Neural progenitor cell (in vitro differentiated cells): Measurements from ENCODE around the gene OR4A15. TPM values are rescaled to one million over a fixed set of nuclear protein-coding genes. Genes with fewer than 3 reads are reported as not detected.

ENCODE experiments used
- DNase-seq: peaks from one replicate; pipeline ENCODE4 v3.0.0-alpha.2; 2016; ENCODE audit warnings: low spot score
- H2AFZ ChIP-seq: fragments of 200-600 bp; sonication (generic); replicated peaks from 2 replicates; pipeline ENCODE4 v1.6.1; 2016; ENCODE audit warnings: antibody characterized with exemption
- H3F3A ChIP-seq: fragments of 200-600 bp; sonication (generic); 2 replicates; pipeline ENCODE4 v1.6.1; 2016; ENCODE audit warnings: antibody characterized with exemption, low read depth
- H3K27ac ChIP-seq: fragments of 200-600 bp; sonication (generic); 2 replicates; pipeline ENCODE4 v1.5.1; 2016; ENCODE audit warnings: mild to moderate bottlenecking
- H3K27me3 ChIP-seq: fragments of 200-600 bp; sonication (generic); 2 replicates; pipeline ENCODE4 v1.6.1; 2016; ENCODE audit warnings: mild to moderate bottlenecking, moderate library complexity
- H3K36me3 ChIP-seq: fragments of 200-600 bp; sonication (generic); 2 replicates; pipeline ENCODE4 v1.5.1; 2016
- H3K4me1 ChIP-seq: fragments of 200-600 bp; sonication (generic); 2 replicates; pipeline ENCODE4 v1.6.1; 2016; ENCODE audit warnings: mixed run types
- H3K4me2 ChIP-seq: fragments of 200-600 bp; sonication (generic); 2 replicates; pipeline ENCODE4 v1.6.1; 2016
- H3K4me3 ChIP-seq: fragments of 200-600 bp; sonication (generic); 2 replicates; pipeline ENCODE4 v1.5.1; 2016
- H3K79me2 ChIP-seq: fragments of 200-600 bp; sonication (generic); 2 replicates; pipeline ENCODE4 v1.6.1; 2016; ENCODE audit warnings: low read depth
- H3K9ac ChIP-seq: fragments of 200-600 bp; sonication (generic); 2 replicates; pipeline ENCODE4 v1.6.1; 2016
- H3K9me3 ChIP-seq: fragments of 200-600 bp; sonication (generic); 2 replicates; pipeline ENCODE4 v1.5.1; 2016; ENCODE audit warnings: low read depth
- H4K20me1 ChIP-seq: fragments of 200-600 bp; sonication (generic); 2 replicates; pipeline ENCODE4 v1.6.1; 2016; ENCODE audit warnings: low read depth
- H3K27ac Mint-ChIP-seq: 3 replicates; pipeline ENCODE4 v1.8.0; 2021; ENCODE audit warnings: mixed read lengths
- H3K27me3 Mint-ChIP-seq: 2 replicates; pipeline ENCODE4 v1.8.0; 2022; ENCODE audit warnings: low read depth, mild to moderate bottlenecking, inconsistent platforms, moderate library complexity, mixed read lengths; ENCODE audit not compliant: insufficient read depth
- H3K36me3 Mint-ChIP-seq: 3 replicates; pipeline ENCODE4 v1.8.0; 2021; ENCODE audit warnings: mixed read lengths
- H3K4me1 Mint-ChIP-seq: 3 replicates; pipeline ENCODE4 v1.8.0; 2021; ENCODE audit warnings: mixed read lengths
- H3K4me3 Mint-ChIP-seq: 3 replicates; pipeline ENCODE4 v1.8.0; 2021; ENCODE audit warnings: mild to moderate bottlenecking, moderate library complexity, mixed read lengths
- H3K9me3 Mint-ChIP-seq: 3 replicates; pipeline ENCODE4 v1.8.0; 2020; ENCODE audit warnings: mixed read lengths
- CTCF ChIP-seq: fragments of 200-600 bp; sonication (generic); IDR thresholded peaks from 2 replicates; pipeline ENCODE4 v1.5.1; 2017; ENCODE audit warnings: antibody characterized with exemption, mild to moderate bottlenecking
- EZH2 ChIP-seq: fragments of 200-600 bp; sonication (generic); IDR thresholded peaks from 2 replicates; pipeline ENCODE4 v1.6.1; 2017; ENCODE audit warnings: antibody characterized with exemption, mild to moderate bottlenecking, moderate library complexity
- EZH2phosphoT487 ChIP-seq: fragments of 200-600 bp; sonication (generic); IDR thresholded peaks from 2 replicates; pipeline ENCODE4 v1.6.1; 2017; ENCODE audit warnings: antibody characterized with exemption
- total RNA-seq: library from RNA; depleted of rRNA; stranded (reverse); fragments of >200 nt; gene quantifications from 2 replicates; pipeline ENCODE4 v1.2.3, GENCODE V29; 2015; ENCODE audit warnings: low replicate concordance

The OR4A15 gene
- not detected in 2 replicates for total RNA-seq

GRCh38 chr11:55367674-55368073, at the start of gene OR4A15:
Gene OR4A15 (plus strand): TSS chr11:55367974. CDS start chr11:55367974, 0 bp downstream.
- DNase-seq: no peak
- Mint-ChIP-seq H3K9me3 (peaks cover 21% of the 10 kb centered on the region), H3K4me3 (no peak within 1 kb of the TSS), H3K4me1 (no peaks in the 10 kb centered on the region), H3K27me3 (no peaks in the 10 kb centered on the region), H3K27ac (no peak within 1 kb of the TSS), H3K36me3 (no peaks in the 10 kb centered on the region)
- H3K9me3 ChIP-seq: peaks cover 49% of the 10 kb centered on the region
- no peak within 1 kb of the TSS for H3K27ac ChIP-seq
- no peak within 1 kb of the TSS for H3K4me2 ChIP-seq
- H3F3A ChIP-seq: no peaks in the 10 kb centered on the region
- H3K9ac ChIP-seq: no peak within 1 kb of the TSS
- TF ChIP-seq EZH2: no peak
- TF ChIP-seq EZH2phosphoT487: no peak
- TF ChIP-seq CTCF: no peak
- H3K27me3 ChIP-seq: no peaks in the 10 kb centered on the region
- H3K79me2 ChIP-seq: no peaks in the 10 kb centered on the region
- H2AFZ ChIP-seq: no peak within 1 kb of the TSS
- H3K36me3 ChIP-seq: no peaks in the 10 kb centered on the region
- H3K4me1 ChIP-seq: no peaks in the 10 kb centered on the region
- no peaks in the 10 kb centered on the region for H4K20me1 ChIP-seq
- no peak within 1 kb of the TSS for H3K4me3 ChIP-seq

GRCh38 chr11:55324500-55324899, 43.3 kb upstream of the OR4A15 start:
- H3K9me3 Mint-ChIP-seq: peaks cover 16% of the 10 kb centered on the region

GRCh38 chr11:55342901-55343300, 24.9 kb upstream of the OR4A15 start, which contains the start of gene OR4A16:
Gene OR4A16 (plus strand): TSS chr11:55343201. CDS start chr11:55343201, 0 bp downstream.
- no peaks in the 10 kb centered on the region for H4K20me1 ChIP-seq
- Mint-ChIP-seq H3K36me3 (no peaks in the 10 kb centered on the region), H3K4me1 (no peaks in the 10 kb centered on the region), H3K4me3 (no peak within 1 kb of the TSS), H3K27ac (no peak within 1 kb of the TSS), H3K9me3 (peaks cover 26% of the 10 kb centered on the region), H3K27me3 (peaks cover 1% of the 10 kb centered on the region)
- H3K27ac ChIP-seq: no peak within 1 kb of the TSS
- TF ChIP-seq EZH2phosphoT487 (no peak), CTCF (no peak), EZH2 (no peak)
- H3F3A ChIP-seq: no peaks in the 10 kb centered on the region
- no peaks in the 10 kb centered on the region for H3K27me3 ChIP-seq
- H3K4me2 ChIP-seq: no peak within 1 kb of the TSS
- H3K36me3 ChIP-seq: no peaks in the 10 kb centered on the region
- DNase-seq: no peak
- H3K9ac ChIP-seq: no peak within 1 kb of the TSS
- H3K4me3 ChIP-seq: no peak within 1 kb of the TSS
- H3K9me3 ChIP-seq: peaks cover 30% of the 10 kb centered on the region
- no peak within 1 kb of the TSS for H2AFZ ChIP-seq
- H3K79me2 ChIP-seq: no peaks in the 10 kb centered on the region
- H3K4me1 ChIP-seq: no peaks in the 10 kb centered on the region

More at GRCh38 chr11:55324500-55324899, 43.3 kb upstream of the OR4A15 start:
- H4K20me1 ChIP-seq: no peaks in the 10 kb centered on the region
- H3K27ac ChIP-seq: no peak overlapping the region
- H3K4me3 ChIP-seq: no peak overlapping the region
- H3K27me3 ChIP-seq: no peaks in the 10 kb centered on the region
- no peak overlapping the region for H3K4me2 ChIP-seq
- Mint-ChIP-seq H3K27me3 (peaks cover 2% of the 10 kb centered on the region), H3K4me3 (no peak overlapping the region), H3K36me3 (no peaks in the 10 kb centered on the region), H3K4me1 (no peaks in the 10 kb centered on the region), H3K27ac (no peak overlapping the region)
- H3K9ac ChIP-seq: no peak overlapping the region
- TF ChIP-seq CTCF (no peak), EZH2 (no peak), EZH2phosphoT487 (no peak)
- H3F3A ChIP-seq: no peaks in the 10 kb centered on the region
- no peaks in the 10 kb centered on the region for H3K4me1 ChIP-seq
- H2AFZ ChIP-seq: no peak overlapping the region
- no peaks in the 10 kb centered on the region for H3K36me3 ChIP-seq
- H3K79me2 ChIP-seq: no peaks in the 10 kb centered on the region
- DNase-seq: no peak
- peaks cover 43% of the 10 kb centered on the region for H3K9me3 ChIP-seq
